ENCODE data around the gene ANKRD30BL. TPM values are rescaled to one million over a fixed set of nuclear protein-coding genes. Genes with fewer than 3 reads are reported as not detected.

ANKRD30BL gene, protein sequence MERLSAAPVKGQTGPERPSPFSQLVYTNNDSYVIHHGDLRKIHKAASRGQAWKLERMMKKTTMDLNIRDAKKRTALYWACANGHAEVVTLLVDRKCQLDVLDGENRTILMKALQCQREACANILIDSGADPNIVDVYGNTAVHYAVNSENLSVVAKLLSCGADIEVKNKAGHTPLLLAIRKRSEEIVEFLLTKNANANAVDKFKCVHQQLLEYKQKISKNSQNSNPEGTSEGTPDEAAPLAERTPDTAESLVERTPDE
- not detected in 2 replicates for total RNA-seq

DNA sequence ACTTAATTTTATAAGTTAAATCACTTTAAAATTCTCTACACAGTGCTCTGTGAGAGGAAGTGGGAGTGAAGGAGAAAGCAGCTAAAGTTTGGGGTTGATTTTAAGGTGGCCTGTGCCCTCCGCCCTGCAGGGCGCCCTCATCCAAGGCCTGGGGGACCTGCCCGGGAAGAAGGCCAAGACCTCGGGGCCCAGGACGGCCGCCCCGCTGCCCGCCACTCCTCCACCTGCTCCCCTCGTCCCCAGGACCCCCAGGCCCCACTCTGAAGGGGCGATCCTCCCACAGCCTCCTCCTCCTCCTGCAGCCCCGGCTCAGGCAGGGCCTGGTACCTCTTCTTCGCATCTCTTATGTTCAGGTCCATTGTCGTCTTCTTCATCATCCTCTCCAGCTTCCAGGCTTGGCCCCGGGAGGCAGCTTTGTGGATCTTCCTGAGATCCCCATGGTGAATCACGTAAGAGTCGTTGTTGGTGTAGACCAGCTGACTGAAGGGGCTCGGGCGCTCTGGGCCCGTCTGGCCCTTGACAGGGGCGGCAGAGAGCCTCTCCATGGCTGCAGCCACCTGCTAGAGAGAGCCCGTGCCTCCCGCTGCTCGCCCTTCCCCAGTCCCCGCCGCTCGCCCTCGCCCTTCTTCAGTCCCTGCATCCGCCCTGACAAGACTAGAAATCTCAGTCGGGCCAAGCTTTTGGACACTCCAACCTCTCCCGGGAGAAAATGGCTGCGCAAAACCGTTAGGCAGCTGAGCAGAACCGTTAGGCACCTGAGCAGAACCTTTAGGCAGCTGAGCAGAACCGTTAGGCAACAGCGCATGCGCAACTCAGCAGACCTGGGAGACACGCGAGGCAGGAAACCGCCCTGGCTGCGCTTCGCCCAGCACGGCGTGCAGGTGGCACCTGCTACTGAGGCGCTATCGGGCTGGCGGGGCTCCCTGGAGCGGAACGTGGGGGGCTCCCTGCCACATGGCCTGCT lies at the start of gene ANKRD30BL:
Gene ANKRD30BL (minus strand): TSS at position 792 of the 964 bp plus-strand sequence. CDS start 247 bp downstream, at position 545.

Measured in smooth muscle cell of the umbilical artery (primary cell).